Smooth muscle cell of the brain vasculature (primary cell): ENCODE data around the gene KLF7.

Experiments used
- DNase-seq: peaks from one replicate; pipeline ENCODE4 v3.0.0-alpha.2; 2012; ENCODE audit warnings: low read depth, low spot score

The KLF7 gene

GRCh38 chr2:207149249-207150213 is 16.2 kb downstream of the KLF7 start:
- DNase-seq, result no peak

GRCh38 chr2:207148020-207148419 is 17.7 kb downstream of the KLF7 start:
- no peak for DNase-seq

- no peak for DNase-seq
Measured at GRCh38 chr2:207144173-207144785, 21.5 kb downstream of the KLF7 start.

GRCh38 chr2:207143215-207144172 is 22.3 kb downstream of the KLF7 start:
- DNase-seq, result no peak

- DNase-seq, result no peak
Measured at GRCh38 chr2:207142461-207142860, 23.3 kb downstream of the KLF7 start.

- no peak for DNase-seq
Measured at GRCh38 chr2:207141386-207141785, 24.4 kb downstream of the KLF7 start.

GRCh38 chr2:207140265-207140664 is 25.5 kb downstream of the KLF7 start:
- DNase-seq, result no peak

GRCh38 chr2:207139552-207139951 is 26.2 kb downstream of the KLF7 start:
- no peak for DNase-seq

- no peak for DNase-seq
Measured at GRCh38 chr2:207138627-207139297, 27.0 kb downstream of the KLF7 start.

- no peak for DNase-seq
Measured at GRCh38 chr2:207137596-207138337, 28.0 kb downstream of the KLF7 start.

- DNase-seq, result no peak
Measured at GRCh38 chr2:207136874-207137273, 28.9 kb downstream of the KLF7 start.

- DNase-seq, result no peak
Measured at GRCh38 chr2:207135801-207136457, 29.8 kb downstream of the KLF7 start.

- DNase-seq, result no peak
Measured at GRCh38 chr2:207135340-207135739, 30.4 kb downstream of the KLF7 start.

- no peak for DNase-seq
Measured at GRCh38 chr2:207133820-207134519, 31.8 kb downstream of the KLF7 start.

GRCh38 chr2:207133458-207133819 is 32.3 kb downstream of the KLF7 start:
- no peak for DNase-seq

GRCh38 chr2:207132019-207132418 is 33.7 kb downstream of the KLF7 start:
- DNase-seq, result no peak

GRCh38 chr2:207131594-207131993 is 34.2 kb downstream of the KLF7 start:
- DNase-seq, result no peak

- no peak for DNase-seq
Measured at GRCh38 chr2:207130958-207131521, 34.7 kb downstream of the KLF7 start.

GRCh38 chr2:207129821-207130220 is 35.9 kb downstream of the KLF7 start:
- DNase-seq, result no peak
